IMR-90 (cell line): ENCODE data around the gene CPEB3. TPM values are rescaled to one million over a fixed set of nuclear protein-coding genes. Genes with fewer than 3 reads are reported as not detected.

Experiments used
- ATAC-seq: fragments of 200-7000 bp; cut with Tn5 transposase; 2 replicates; pipeline ENCODE4 v1.9.1; 2020; ENCODE audit warnings: low read depth, mild to moderate bottlenecking, moderate library complexity
- BruUV-seq: library from RNA; stranded (reverse); fragments of 400-500 nt; replicated peaks from 2 replicates; lab custom pipeline; 2021; lab: Mats Ljungman, UMichigan
- CTCF ChIA-PET: fragments of 300-600 bp; formaldehyde crosslinking; extraction: SDS; loops from one replicate; lab custom pipeline; 2021; ENCODE audit warnings: antibody characterized with exemption; lab: Yijun Ruan, JAX
- POLR2A ChIA-PET: fragments of 300-600 bp; sonication (Branson Sonifier 250); formaldehyde crosslinking; loops from one replicate; lab custom pipeline; 2022; ENCODE audit warnings: antibody characterized with exemption; ENCODE audit not compliant: unreplicated experiment; lab: Charles Lee
- DNase-seq: peaks from one replicate; pipeline ENCODE4 v3.0.0; 2013
- H2AFZ ChIP-seq: replicated peaks from 2 replicates; pipeline ENCODE3; 2013; ENCODE audit warnings: low read length, mild to moderate bottlenecking; ENCODE audit not compliant: poor library complexity
- H2AK5ac ChIP-seq: 2 replicates; pipeline ENCODE4 v1.6.1; 2013; ENCODE audit warnings: low read depth, low read length, inconsistent platforms
- H2AK9ac ChIP-seq: replicated peaks from 2 replicates; pipeline ENCODE3; 2013; ENCODE audit warnings: mild to moderate bottlenecking, low read depth, low read length, moderate library complexity; ENCODE audit not compliant: poor library complexity
- H2BK120ac ChIP-seq: 2 replicates; pipeline ENCODE4 v1.6.1; 2013; ENCODE audit warnings: low read depth, low read length, inconsistent platforms
- H2BK15ac ChIP-seq: 3 replicates; pipeline ENCODE4 v1.6.1; 2013; ENCODE audit warnings: low read depth, low read length, inconsistent platforms
- H2BK20ac ChIP-seq: 2 replicates; pipeline ENCODE4 v1.6.1; 2013; ENCODE audit warnings: low read depth, mild to moderate bottlenecking, inconsistent platforms, low read length, moderate library complexity
- H2BK5ac ChIP-seq: 2 replicates; pipeline ENCODE4 v1.6.1; 2013; ENCODE audit warnings: mild to moderate bottlenecking, low read depth, low read length, inconsistent platforms; ENCODE audit not compliant: poor library complexity, severe bottlenecking
- H3K14ac ChIP-seq: replicated peaks from 2 replicates; pipeline ENCODE4 v1.6.1; 2013; ENCODE audit warnings: low read depth, low read length, inconsistent platforms
- H3K18ac ChIP-seq: 2 replicates; pipeline ENCODE4 v1.6.1; 2013; ENCODE audit warnings: low read depth, low read length, control low read depth
- H3K23ac ChIP-seq: 2 replicates; pipeline ENCODE4 v1.6.1; 2013; ENCODE audit warnings: low read depth, low read length, inconsistent platforms
- H3K27ac ChIP-seq: 2 replicates; pipeline ENCODE4 v1.5.1; 2013; ENCODE audit warnings: mild to moderate bottlenecking, control low read depth, low read length; ENCODE audit not compliant: insufficient read depth
- H3K27me3 ChIP-seq: 2 replicates; pipeline ENCODE4 v1.6.1; 2013; ENCODE audit warnings: low read length; ENCODE audit not compliant: control insufficient read depth, insufficient read depth
- H3K36me3 ChIP-seq: 2 replicates; pipeline ENCODE4 v1.6.1; 2013; ENCODE audit warnings: low read length, mixed read lengths; ENCODE audit not compliant: control insufficient read depth, insufficient read depth
- H3K4ac ChIP-seq: 2 replicates; pipeline ENCODE4 v1.6.1; 2013; ENCODE audit warnings: low read depth, low read length, inconsistent platforms
- H3K4me1 ChIP-seq: 2 replicates; pipeline ENCODE4 v1.6.1; 2013; ENCODE audit warnings: low read length, mixed read lengths; ENCODE audit not compliant: control insufficient read depth, insufficient read depth
- H3K4me2 ChIP-seq: 2 replicates; pipeline ENCODE4 v1.6.1; 2013; ENCODE audit warnings: low read depth, mild to moderate bottlenecking, control low read depth, low read length, moderate library complexity
- H3K4me3 ChIP-seq: 2 replicates; pipeline ENCODE4 v1.5.1; 2013; ENCODE audit warnings: low read depth, mild to moderate bottlenecking, control low read depth, low read length, moderate library complexity; ENCODE audit not compliant: insufficient read depth
- H3K56ac ChIP-seq: 2 replicates; pipeline ENCODE4 v1.6.1; 2013; ENCODE audit warnings: low read length, inconsistent platforms; ENCODE audit not compliant: insufficient read depth; ENCODE audit errors: extremely low read depth
- H3K79me1 ChIP-seq, 2 experiments: 2 replicates each; pipeline ENCODE4 v1.6.1; 2013; ENCODE audit warnings: low read length in 2 of 2, inconsistent platforms in 1 of 2, low read depth in 1 of 2
- H3K9ac ChIP-seq: 2 replicates; pipeline ENCODE4 v1.6.1; 2013; ENCODE audit warnings: low read depth, low read length, control low read depth
- H3K9me1 ChIP-seq: 2 replicates; pipeline ENCODE4 v1.6.1; 2013; ENCODE audit warnings: low read length, inconsistent platforms; ENCODE audit not compliant: insufficient read depth
- H3K9me3 ChIP-seq: 2 replicates; pipeline ENCODE4 v1.6.1; 2013; ENCODE audit warnings: low read length; ENCODE audit not compliant: control insufficient read depth, insufficient read depth
- H4K20me1 ChIP-seq: 2 replicates; pipeline ENCODE4 v1.6.1; 2013; ENCODE audit warnings: low read length, inconsistent platforms; ENCODE audit not compliant: insufficient read depth
- H4K5ac ChIP-seq: 2 replicates; pipeline ENCODE4 v1.6.1; 2013; ENCODE audit warnings: mild to moderate bottlenecking, low read depth, low read length, control low read depth
- H4K8ac ChIP-seq, 2 experiments: 2 replicates each; pipeline ENCODE4 v1.6.1; 2013; ENCODE audit warnings: low read depth in 2 of 2, low read length in 2 of 2, control low read depth in 1 of 2, inconsistent platforms in 1 of 2
- H4K91ac ChIP-seq: 2 replicates; pipeline ENCODE4 v1.6.1; 2013; ENCODE audit warnings: low read depth, low read length, inconsistent platforms; ENCODE audit not compliant: insufficient read depth
- CEBPB ChIP-seq: IDR thresholded peaks from 2 replicates; pipeline ENCODE4 v1.6.1; 2012; ENCODE audit warnings: low read depth, low read length, improper control_type of control experiment
- CHD1 ChIP-seq: IDR thresholded peaks from 2 replicates; pipeline ENCODE4 v1.6.1; 2012; ENCODE audit warnings: low read depth, low read length, improper control_type of control experiment
- MXI1 ChIP-seq: IDR thresholded peaks from 2 replicates; pipeline ENCODE4 v1.6.1; 2012; ENCODE audit warnings: low read depth, mild to moderate bottlenecking, low read length, moderate library complexity, borderline replicate concordance
- NFE2L2 ChIP-seq: fragments of 150-350 bp; IDR thresholded peaks from 2 replicates; pipeline ENCODE4 v1.6.1; 2016; ENCODE audit warnings: low read depth, mild to moderate bottlenecking, low read length
- RAD21 ChIP-seq: IDR thresholded peaks from 2 replicates; pipeline ENCODE4 v1.6.1; 2012; ENCODE audit warnings: low read length, improper control_type of control experiment
- RFX5 ChIP-seq: IDR thresholded peaks from 2 replicates; pipeline ENCODE4 v1.8.0; 2012; ENCODE audit warnings: low read depth, mild to moderate bottlenecking, low read length, moderate library complexity
- SMC3 ChIP-seq: fragments of 150-350 bp; IDR thresholded peaks from 2 replicates; pipeline ENCODE4 v1.6.1; 2016; ENCODE audit warnings: low read depth, mild to moderate bottlenecking, antibody characterized with exemption, low read length, moderate library complexity
- WGBS, 2 experiments: methylation state at CpG; one replicate each; pipeline versions ENCODE4 v1.1.5 to v1.1.7; 2013; ENCODE audit warnings: missing lambda C conversion rate in 2 of 2; ENCODE audit not compliant: insufficient read length in 1 of 2; ENCODE audit errors: extremely low coverage in 2 of 2; 5-methylcytosine and 5-hydroxymethylcytosine counted together
- dilution Hi-C: fragments of 300-500 bp; cut with HindIII; formaldehyde crosslinking; loops from one replicate; pipeline ENCODE4 v1.14.3; 2018; ENCODE audit warnings: low sequenced_read_pairs; ENCODE audit not compliant: unreplicated experiment
- in situ Hi-C: fragments of 300-500 bp; cut with MboI; formaldehyde crosslinking; loops from 3 replicates; pipeline ENCODE4 v1.14.3; 2019; ENCODE audit warnings: low sequenced_read_pairs, inconsistent platforms, mixed read lengths
- intact Hi-C: fragments of 100-400 bp; cut with micrococcal nuclease; formaldehyde crosslinking; loops from 2 replicates; pipeline ENCODE4 v1.10.0; 2022
- polyA plus RNA-seq, 3 experiments: library from polyadenylated mRNA; depleted of rRNA; stranded (reverse); fragments of >200 nt; gene quantifications; 2 replicates each; pipeline ENCODE4 v1.2.3, GENCODE V29; 2012; ENCODE audit warnings: low replicate concordance in 1 of 3
- total RNA-seq: library from RNA; depleted of rRNA; stranded (reverse); fragments of >200 nt; gene quantifications from 2 replicates; pipeline ENCODE4 v1.2.3, GENCODE V29; 2012
- TF ChIP-seq, protein P1 (sequence below): conservative IDR thresholded peaks from 2 replicates; pipeline ENCODE4 v1.5.1; 2012; ENCODE audit warnings: mild to moderate bottlenecking, low read depth, low read length, improper control_type of control experiment

Gene CPEB3
- total and polyA plus RNA-seq, 2 of the 4 experiments (the other 2 are of a cell fraction): 0.18 to 0.36 TPM

DNA sequence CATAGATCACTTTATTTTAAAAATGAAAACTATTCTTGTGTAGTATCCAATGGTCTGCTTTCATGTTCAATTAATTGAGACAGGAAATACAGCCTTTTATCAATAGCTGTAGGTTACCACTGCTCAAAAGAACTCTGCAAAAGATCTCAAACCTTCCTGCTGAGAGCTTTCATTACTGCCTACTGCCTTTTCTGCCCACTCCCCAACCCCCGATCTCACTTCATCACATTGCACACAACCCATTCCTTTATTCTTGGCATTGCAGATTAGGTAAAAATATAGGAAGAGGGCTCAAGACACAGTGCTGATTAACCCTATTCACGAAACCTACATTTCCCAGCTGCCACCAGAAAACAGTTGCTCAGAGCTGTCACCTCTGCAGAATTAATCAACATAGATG is 195.9 kb downstream of the CPEB3 start:
- no peak overlapping the region for H2AK9ac ChIP-seq
- H3K36me3 ChIP-seq: no peaks in the 10 kb centered on the region
- H4K5ac ChIP-seq: no peak overlapping the region
- no peaks in the 10 kb centered on the region for H3K4me1 ChIP-seq
- H2AK5ac ChIP-seq: no peak overlapping the region
- H3K56ac ChIP-seq: no peak overlapping the region
- no peak overlapping the region for H3K14ac ChIP-seq
- no peak overlapping the region for H4K8ac ChIP-seq
- ChIA-PET CTCF (no interaction called here), POLR2A (no interaction called here)
- no peak overlapping the region for H2BK15ac ChIP-seq
- no CpG with 5 or more reads among the region's 2 CpGs for WGBS, 2 experiments
- DNase-seq (no peak), ATAC-seq (no peak)
- H2BK120ac ChIP-seq: no peak overlapping the region
- H2BK20ac ChIP-seq: no peak overlapping the region
- H3K18ac ChIP-seq: no peak overlapping the region
- no peaks in the 10 kb centered on the region for H3K27me3 ChIP-seq
- no TSS peak for BruUV-seq
- dilution Hi-C loops (no loop called here), intact Hi-C loops (no loop called here), in situ Hi-C loops (no loop called here)
- no peak overlapping the region for H4K91ac ChIP-seq
- H3K9me3 ChIP-seq: no peaks in the 10 kb centered on the region
- H3K23ac ChIP-seq: no peak overlapping the region
- H4K20me1 ChIP-seq: no peaks in the 10 kb centered on the region
- H2AFZ ChIP-seq: no peak overlapping the region
- no peaks in the 10 kb centered on the region; a peak in 1 of 4 replicates for H3K79me1 ChIP-seq
- no peaks in the 10 kb centered on the region for H3K9me1 ChIP-seq
- H3K9ac ChIP-seq: no peak overlapping the region
- H3K27ac ChIP-seq: no peak overlapping the region
- H3K4ac ChIP-seq: no peak overlapping the region
- TF ChIP-seq RAD21 (no peak), CEBPB (no peak), MXI1 (no peak), SMC3 (no peak), NFE2L2 (no peak), CHD1 (no peak), RFX5 (no peak)
- TF ChIP-seq, protein P1, sequence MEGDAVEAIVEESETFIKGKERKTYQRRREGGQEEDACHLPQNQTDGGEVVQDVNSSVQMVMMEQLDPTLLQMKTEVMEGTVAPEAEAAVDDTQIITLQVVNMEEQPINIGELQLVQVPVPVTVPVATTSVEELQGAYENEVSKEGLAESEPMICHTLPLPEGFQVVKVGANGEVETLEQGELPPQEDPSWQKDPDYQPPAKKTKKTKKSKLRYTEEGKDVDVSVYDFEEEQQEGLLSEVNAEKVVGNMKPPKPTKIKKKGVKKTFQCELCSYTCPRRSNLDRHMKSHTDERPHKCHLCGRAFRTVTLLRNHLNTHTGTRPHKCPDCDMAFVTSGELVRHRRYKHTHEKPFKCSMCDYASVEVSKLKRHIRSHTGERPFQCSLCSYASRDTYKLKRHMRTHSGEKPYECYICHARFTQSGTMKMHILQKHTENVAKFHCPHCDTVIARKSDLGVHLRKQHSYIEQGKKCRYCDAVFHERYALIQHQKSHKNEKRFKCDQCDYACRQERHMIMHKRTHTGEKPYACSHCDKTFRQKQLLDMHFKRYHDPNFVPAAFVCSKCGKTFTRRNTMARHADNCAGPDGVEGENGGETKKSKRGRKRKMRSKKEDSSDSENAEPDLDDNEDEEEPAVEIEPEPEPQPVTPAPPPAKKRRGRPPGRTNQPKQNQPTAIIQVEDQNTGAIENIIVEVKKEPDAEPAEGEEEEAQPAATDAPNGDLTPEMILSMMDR: no peak
- H3K4me2 ChIP-seq: no peak overlapping the region
- no peak overlapping the region for H2BK5ac ChIP-seq
- no peak overlapping the region for H3K4me3 ChIP-seq
